ENCODE results near the gene IBA57.
"Not testable (repeated sequence)": the region's sequence is repeated elsewhere in the genome, so short reads cannot be mapped to it uniquely, and the experiment has no call there.

Gene IBA57

GRCh38 chr1:228157729-228158126 lies 7.9 kb upstream of the IBA57 start:
- DNase-seq = no peak

- no peak for DNase-seq
These were observed 7.2 kb upstream of the IBA57 start for GRCh38 chr1:228158151-228159007.

GRCh38 chr1:228159008-228159665 lies 6.5 kb upstream of the IBA57 start:
- DNase-seq = no peak

GRCh38 chr1:228160201-228160761 lies 5.3 kb upstream of the IBA57 start:
- no peak for DNase-seq

DNA sequence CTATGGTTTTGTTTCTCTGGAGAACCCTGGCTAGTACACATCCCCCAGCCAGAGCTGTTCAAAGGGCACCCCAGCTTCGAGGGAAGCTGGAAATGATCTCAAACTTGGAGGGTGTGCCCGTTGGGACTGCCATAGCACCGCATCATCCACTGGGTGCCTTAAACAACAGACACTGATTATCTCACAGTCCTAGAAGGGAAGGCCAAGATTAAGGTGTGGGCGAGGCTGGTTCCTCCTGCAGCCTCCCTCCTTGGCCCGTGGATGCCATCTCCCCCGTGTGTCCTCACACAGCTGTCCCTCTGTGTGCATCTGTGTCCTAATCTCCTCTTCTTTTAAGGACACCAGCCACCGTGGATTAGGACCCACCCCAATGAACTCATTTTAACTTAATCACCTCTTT lies 4.2 kb upstream of the IBA57 start:
- no peak for DNase-seq

DNA sequence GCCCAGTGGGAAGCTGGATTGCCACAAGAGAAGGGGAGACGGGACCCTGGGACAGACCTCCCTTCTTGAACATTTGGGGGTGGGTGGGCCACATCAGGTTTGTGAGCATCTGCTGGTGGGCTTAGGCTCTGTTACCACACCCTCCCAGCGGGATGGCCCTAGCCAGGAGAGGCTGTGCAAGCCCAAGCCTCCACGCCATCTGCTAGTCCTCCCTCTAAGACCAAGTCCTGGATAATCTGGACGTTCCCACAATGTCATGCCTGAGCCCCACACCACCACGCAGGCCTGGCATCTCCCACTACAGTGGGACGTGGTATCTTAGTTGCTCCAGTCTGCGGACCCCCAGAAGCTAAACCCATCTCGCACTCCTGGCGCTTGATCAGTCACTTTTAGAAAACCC lies 3.7 kb upstream of the IBA57 start:
- no peak for DNase-seq

GRCh38 chr1:228162286-228163006 lies 3.2 kb upstream of the IBA57 start:
- DNase-seq = no peak

DNA sequence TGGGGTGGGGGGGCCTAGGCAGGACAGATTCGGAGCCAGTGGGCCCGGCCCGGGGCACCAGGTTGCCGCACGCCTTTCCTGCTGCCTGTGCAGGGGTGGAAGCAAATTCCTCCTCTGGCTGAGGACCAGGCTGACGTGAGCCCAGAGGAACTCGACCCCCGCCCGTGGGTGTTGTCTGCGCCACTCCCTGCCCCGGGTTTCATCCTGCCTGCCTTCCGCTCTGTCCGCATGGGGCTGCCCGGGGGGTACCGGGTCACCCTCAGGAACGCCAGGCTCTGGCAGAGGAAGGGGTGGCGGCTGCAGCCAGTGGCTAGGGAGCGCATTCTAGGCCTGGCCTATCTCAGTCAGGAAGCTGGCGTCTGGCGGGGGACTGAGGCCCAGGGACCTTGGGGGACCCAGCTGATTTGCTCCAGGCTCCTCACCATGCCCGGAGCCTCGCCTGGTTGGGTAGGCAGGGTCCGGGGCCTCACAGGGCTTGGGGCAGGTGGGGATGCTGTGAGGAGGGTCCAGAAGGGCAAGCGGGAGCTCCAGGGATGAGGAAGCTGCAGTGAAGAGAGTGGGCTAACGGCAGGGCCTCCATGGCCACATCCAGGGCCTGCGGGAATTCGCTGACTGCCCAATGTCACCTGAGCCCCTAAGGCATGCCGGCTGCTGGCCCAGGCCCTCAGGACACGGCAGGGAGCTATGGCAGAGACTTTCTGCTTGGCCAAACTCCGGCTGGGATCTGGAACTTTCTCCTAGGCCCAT lies 2.4 kb upstream of the IBA57 start:
- no peak for DNase-seq

GRCh38 chr1:228163776-228164519 lies 1.7 kb upstream of the IBA57 start:
- DNase-seq = no peak

- no peak for DNase-seq
These were observed 838 bp upstream of the IBA57 start for GRCh38 chr1:228164561-228165371.

- peak; percentile 9 for DNase-seq
These were observed 749 bp downstream of the IBA57 start for GRCh38 chr1:228166170-228166936.

DNA sequence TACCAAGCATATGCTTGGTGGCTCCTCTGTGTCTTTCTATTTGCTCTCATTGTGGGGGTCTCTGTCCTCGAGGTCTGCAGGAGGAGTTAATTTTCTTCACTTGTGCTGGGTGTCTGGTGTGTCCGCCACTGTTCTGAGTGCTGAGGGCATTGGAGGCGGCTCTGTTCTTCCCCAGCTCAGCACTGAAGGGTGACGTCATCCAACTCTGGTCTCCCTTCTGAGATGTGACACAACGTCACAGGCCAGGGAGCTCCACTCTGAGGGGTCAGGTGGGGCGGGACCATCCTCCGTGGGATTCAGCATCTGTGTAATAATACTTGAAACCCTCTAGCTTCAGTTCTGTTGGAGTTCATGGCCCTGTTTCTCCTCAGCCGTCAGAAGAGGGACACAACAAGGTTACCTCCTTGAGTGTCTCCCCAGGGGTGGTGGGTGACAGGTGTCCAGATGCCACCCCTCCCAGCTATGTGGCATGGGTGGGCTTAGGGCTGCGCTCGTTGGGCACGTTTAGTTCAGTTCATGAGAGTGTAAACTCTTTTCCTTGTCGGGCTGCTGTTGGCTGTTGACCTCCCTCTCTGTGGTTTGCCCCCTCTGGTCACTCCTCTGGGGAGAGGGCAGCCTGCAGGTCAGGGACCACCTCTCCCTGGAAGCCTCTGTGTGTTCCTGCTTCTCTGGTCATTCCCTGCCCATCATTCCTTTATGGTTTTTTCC lies 3.1 kb downstream of the IBA57 start:
- no peak for DNase-seq

- no peak for DNase-seq
These were observed 3.7 kb downstream of the IBA57 start for GRCh38 chr1:228169345-228169744.

DNA sequence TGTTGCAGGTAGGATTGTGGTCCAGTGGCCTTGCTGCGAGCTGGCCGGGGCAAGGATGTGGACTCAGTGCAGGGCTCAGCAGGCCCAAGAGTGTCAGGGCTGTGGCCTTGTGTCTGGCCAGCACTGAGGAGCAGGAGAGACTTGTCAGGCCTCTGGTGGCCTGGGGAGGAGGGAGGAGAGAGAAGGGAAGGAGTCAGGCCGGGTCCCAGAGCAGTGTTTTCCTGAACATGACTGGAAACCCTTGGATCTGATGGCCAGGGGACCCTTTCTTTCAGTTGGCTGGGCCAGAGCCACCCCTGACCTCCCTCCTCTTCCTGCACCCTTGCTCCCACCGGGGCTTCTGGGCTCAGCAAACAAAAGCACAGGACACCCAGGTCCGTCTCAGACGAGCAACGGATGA lies 5.1 kb downstream of the IBA57 start:
- no peak for DNase-seq

DNA sequence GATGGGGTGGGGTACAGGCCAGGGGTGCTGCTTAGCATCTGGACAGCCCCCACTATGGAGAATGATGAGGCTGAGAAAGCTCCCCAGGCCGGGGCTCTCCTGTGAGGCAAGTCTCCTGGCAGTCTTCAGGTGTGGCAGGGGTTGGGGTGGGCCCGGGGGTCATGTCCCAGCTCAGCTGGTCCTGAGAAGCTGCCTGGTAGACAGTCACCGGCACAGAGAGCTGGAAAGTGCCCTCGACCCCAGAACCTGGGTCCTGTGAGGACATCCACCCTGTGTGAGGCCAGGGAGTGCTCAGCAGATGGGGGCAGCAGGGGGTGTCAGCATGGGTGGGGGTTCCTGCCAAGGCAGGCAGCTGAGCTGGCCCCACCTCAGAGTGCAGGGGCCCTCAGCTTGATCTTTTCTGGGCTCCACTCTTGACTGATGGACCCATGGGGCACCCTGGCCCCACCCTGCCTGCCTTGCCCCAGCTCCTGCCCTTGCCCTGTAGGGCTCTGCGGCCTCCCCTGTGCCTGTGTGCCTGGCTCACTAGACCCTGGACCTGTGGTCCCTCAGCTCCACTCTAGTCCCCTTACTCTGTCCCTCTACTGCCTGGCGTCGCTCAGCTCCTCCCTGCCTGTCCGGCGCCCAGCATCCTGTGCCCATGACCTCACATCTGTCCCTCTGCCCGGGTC lies 5.8 kb downstream of the IBA57 start:
- no peak for DNase-seq

DNA sequence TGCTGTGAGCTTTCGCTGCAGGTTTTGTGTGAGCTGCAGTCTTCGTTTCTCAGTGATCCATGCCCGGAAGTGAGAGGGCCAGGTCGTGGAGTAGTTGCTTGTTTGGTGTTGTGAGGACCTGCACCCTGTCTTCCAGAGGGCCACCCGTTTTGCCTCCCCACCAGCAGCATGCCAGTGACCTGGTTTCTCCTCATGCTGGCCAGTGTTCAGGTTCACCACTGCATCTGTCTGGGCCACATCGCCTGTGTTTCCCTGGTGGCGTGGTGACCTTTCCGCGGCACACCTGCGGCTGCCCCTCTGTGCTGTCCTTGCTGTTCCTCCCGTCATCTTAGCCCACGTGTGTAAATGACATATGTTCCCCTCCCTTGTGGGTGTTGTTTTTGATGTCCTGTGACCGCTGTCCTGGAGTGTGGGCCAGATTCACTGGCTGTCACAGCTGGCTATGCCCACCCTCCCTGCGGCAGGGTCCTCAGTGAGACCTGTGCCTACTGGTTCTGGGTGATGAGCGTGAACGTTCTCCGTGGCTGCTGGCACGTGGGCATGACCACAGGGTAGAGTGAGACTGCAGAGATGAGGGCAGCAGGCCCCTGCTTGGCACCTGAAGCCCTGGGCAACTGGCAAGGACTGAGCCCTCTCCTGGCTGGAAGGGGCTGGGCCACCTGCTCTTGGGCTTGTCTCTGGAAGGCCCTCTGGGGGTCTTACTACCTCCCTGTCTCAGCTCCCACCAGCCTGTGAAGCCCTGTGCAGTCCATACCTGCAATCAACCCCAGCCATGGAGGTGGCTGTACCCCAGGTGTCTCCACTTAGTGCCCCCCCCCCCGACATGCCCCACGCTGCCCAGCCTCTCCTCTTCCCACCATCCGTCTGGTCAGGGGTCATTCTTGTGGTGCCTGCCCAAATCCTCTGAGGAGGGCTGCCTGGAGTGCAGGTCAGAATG lies 7.3 kb downstream of the IBA57 start:
- no peak for DNase-seq

GRCh38 chr1:228173528-228174481 lies 8.2 kb downstream of the IBA57 start:
- not testable (repeated sequence) for DNase-seq

All from NCI-H2081 treated with DMSO at 0.1 percent for 48 hours (cell line).